ENCODE results near the gene TBC1D19.
"Not testable (repeated sequence)": the region's sequence is repeated elsewhere in the genome, so short reads cannot be mapped to it uniquely, and the experiment has no call there.

Gene TBC1D19

GRCh38 chr4:26679040-26679695 lies 95.3 kb downstream of the TBC1D19 start:
- not testable (repeated sequence) for H3K4me3 ChIP-seq (ENCODE audit: low read depth, low read length)

- no peak overlapping the region for H3K4me3 ChIP-seq (ENCODE audit: low read depth, low read length)
These were observed 98.6 kb downstream of the TBC1D19 start for GRCh38 chr4:26682436-26682835.

- H3K4me3 ChIP-seq (ENCODE audit: low read depth, low read length), result no peak overlapping the region
These were observed 101.4 kb downstream of the TBC1D19 start for GRCh38 chr4:26685250-26685649.

- H3K4me3 ChIP-seq (ENCODE audit: low read depth, low read length), result no peak overlapping the region
These were observed 103.8 kb downstream of the TBC1D19 start for GRCh38 chr4:26687728-26688127.

- no peak overlapping the region for H3K4me3 ChIP-seq (ENCODE audit: low read depth, low read length)
These were observed 106.6 kb downstream of the TBC1D19 start for GRCh38 chr4:26690506-26690905.

GRCh38 chr4:26692014-26692726 lies 108.3 kb downstream of the TBC1D19 start:
- no peak overlapping the region for H3K4me3 ChIP-seq (ENCODE audit: low read depth, low read length)

GRCh38 chr4:26694131-26694530 lies 110.2 kb downstream of the TBC1D19 start:
- not testable (repeated sequence) for H3K4me3 ChIP-seq (ENCODE audit: low read depth, low read length)

GRCh38 chr4:26700110-26700509 lies 116.2 kb downstream of the TBC1D19 start:
- H3K4me3 ChIP-seq (ENCODE audit: low read depth, low read length), result no peak overlapping the region

GRCh38 chr4:26701095-26701494 lies 117.2 kb downstream of the TBC1D19 start:
- no peak overlapping the region for H3K4me3 ChIP-seq (ENCODE audit: low read depth, low read length)

- H3K4me3 ChIP-seq (ENCODE audit: low read depth, low read length), result no peak overlapping the region
These were observed 117.9 kb downstream of the TBC1D19 start for GRCh38 chr4:26701786-26702227.

- H3K4me3 ChIP-seq (ENCODE audit: low read depth, low read length), result no peak overlapping the region
These were observed 123.5 kb downstream of the TBC1D19 start for GRCh38 chr4:26707342-26707741.

GRCh38 chr4:26709246-26709645 lies 125.4 kb downstream of the TBC1D19 start:
- H3K4me3 ChIP-seq (ENCODE audit: low read depth, low read length), result no peak overlapping the region

GRCh38 chr4:26713563-26714151 lies 129.8 kb downstream of the TBC1D19 start:
- no peak overlapping the region for H3K4me3 ChIP-seq (ENCODE audit: low read depth, low read length)

GRCh38 chr4:26715636-26716242 lies 131.9 kb downstream of the TBC1D19 start:
- no peak overlapping the region for H3K4me3 ChIP-seq (ENCODE audit: low read depth, low read length)

GRCh38 chr4:26717332-26717731 lies 133.4 kb downstream of the TBC1D19 start:
- no peak overlapping the region for H3K4me3 ChIP-seq (ENCODE audit: low read depth, low read length)

- H3K4me3 ChIP-seq (ENCODE audit: low read depth, low read length), result no peak overlapping the region
These were observed 136.2 kb downstream of the TBC1D19 start for GRCh38 chr4:26719954-26720552.

- no peak overlapping the region for H3K4me3 ChIP-seq (ENCODE audit: low read depth, low read length)
These were observed 137.8 kb downstream of the TBC1D19 start for GRCh38 chr4:26721685-26722084.

GRCh38 chr4:26723216-26723615 lies 139.3 kb downstream of the TBC1D19 start:
- H3K4me3 ChIP-seq (ENCODE audit: low read depth, low read length), result no peak overlapping the region

GRCh38 chr4:26724534-26724933 lies 140.7 kb downstream of the TBC1D19 start:
- H3K4me3 ChIP-seq (ENCODE audit: low read depth, low read length), result no peak overlapping the region

GRCh38 chr4:26726655-26727387 lies 142.9 kb downstream of the TBC1D19 start:
- no peak overlapping the region for H3K4me3 ChIP-seq (ENCODE audit: low read depth, low read length)

GRCh38 chr4:26727844-26728243 lies 144.0 kb downstream of the TBC1D19 start:
- H3K4me3 ChIP-seq (ENCODE audit: low read depth, low read length), result no peak overlapping the region

Measured in iPS-11a (cell line).